Glomerular visceral epithelial cell (primary cell): Measurements from ENCODE around the gene HP1BP3.

ENCODE experiments used
- DNase-seq: peaks from one replicate; pipeline ENCODE4 v3.0.0-alpha.2; 2016; ENCODE audit errors: extremely low spot score

HP1BP3 gene

GRCh38 chr1:20770314-20771087 is 16.6 kb downstream of the HP1BP3 start:
- no peak for DNase-seq

GRCh38 chr1:20767271-20767670 is 19.8 kb downstream of the HP1BP3 start:
- DNase-seq, result no peak

GRCh38 chr1:20763417-20763816 is 23.7 kb downstream of the HP1BP3 start:
- no peak for DNase-seq

- no peak for DNase-seq
These were observed 26.8 kb downstream of the HP1BP3 start for GRCh38 chr1:20760322-20760721.

- DNase-seq, result no peak
These were observed 33.5 kb downstream of the HP1BP3 start for GRCh38 chr1:20753589-20753988.

- DNase-seq, result no peak
These were observed 35.6 kb downstream of the HP1BP3 start for GRCh38 chr1:20751462-20751990.

- no peak for DNase-seq
These were observed 44.4 kb downstream of the HP1BP3 start for GRCh38 chr1:20742671-20743070.

- DNase-seq, result no peak
These were observed 46.3 kb downstream of the HP1BP3 start for GRCh38 chr1:20740781-20741180.

GRCh38 chr1:20739225-20739624 is 47.9 kb downstream of the HP1BP3 start:
- no peak for DNase-seq

- DNase-seq, result no peak
These were observed 51.5 kb downstream of the HP1BP3 start for GRCh38 chr1:20735581-20736111.

GRCh38 chr1:20733360-20733975 is 53.6 kb downstream of the HP1BP3 start:
- DNase-seq, result no peak

GRCh38 chr1:20732588-20733359 is 54.3 kb downstream of the HP1BP3 start, which contains the start of gene SH2D5:
SH2D5 (minus strand) TSS chr1:20732703; CDS start chr1:20728044, 4,659 bp downstream.
- DNase-seq, result peak; percentile 96

GRCh38 chr1:20732071-20732587 is 55.0 kb downstream of the HP1BP3 start:
- peak; percentile 77 for DNase-seq

- peak; percentile 10 for DNase-seq
These were observed 55.8 kb downstream of the HP1BP3 start for GRCh38 chr1:20731057-20731991.

- no peak for DNase-seq
These were observed 56.4 kb downstream of the HP1BP3 start for GRCh38 chr1:20730690-20731056.

- DNase-seq, result no peak
These were observed 57.0 kb downstream of the HP1BP3 start for GRCh38 chr1:20729990-20730689.

- DNase-seq, result no peak
These were observed 57.8 kb downstream of the HP1BP3 start for GRCh38 chr1:20729155-20729931.

GRCh38 chr1:20728371-20729154 is 58.5 kb downstream of the HP1BP3 start:
- DNase-seq, result no peak
